Central memory CD8-positive, alpha-beta T cell (primary cell): ENCODE data around the gene GPRC5A.

Source experiments
- ATAC-seq: fragments of 150-1000 bp; cut with Tn5 transposase; replicated peaks from 2 replicates; pipeline ENCODE4 v1.10.0; 2022; ENCODE audit warnings: mild to moderate bottlenecking, moderate FRiP score, moderate number of reproducible peaks; ENCODE audit not compliant: poor library complexity, severe bottlenecking; ENCODE audit errors: extremely low read depth
- DNase-seq, 2 donors: peaks; one replicate each; pipeline ENCODE4 v3.0.0; 2021; ENCODE audit warnings: low spot score in 2 of 2
- H3K27ac Mint-ChIP-seq: one replicate; pipeline ENCODE4 v1.8.0; 2022; ENCODE audit warnings: low read depth, mild to moderate bottlenecking, moderate library complexity, mixed read lengths
- H3K27me3 Mint-ChIP-seq: one replicate; pipeline ENCODE4 v1.8.0; 2022; ENCODE audit warnings: mixed read lengths
- H3K36me3 Mint-ChIP-seq: one replicate; pipeline ENCODE4 v1.8.0; 2022; ENCODE audit warnings: mild to moderate bottlenecking, moderate library complexity, mixed read lengths; ENCODE audit not compliant: insufficient read depth
- H3K4me1 Mint-ChIP-seq: one replicate; pipeline ENCODE4 v1.8.0; 2022; ENCODE audit warnings: mixed read lengths
- H3K4me3 Mint-ChIP-seq: one replicate; pipeline ENCODE4 v1.8.0; 2022; ENCODE audit warnings: mild to moderate bottlenecking, moderate library complexity, mixed read lengths
- H3K9me3 Mint-ChIP-seq: one replicate; pipeline ENCODE4 v1.8.0; 2022; ENCODE audit warnings: mixed read lengths

The GPRC5A gene

DNA sequence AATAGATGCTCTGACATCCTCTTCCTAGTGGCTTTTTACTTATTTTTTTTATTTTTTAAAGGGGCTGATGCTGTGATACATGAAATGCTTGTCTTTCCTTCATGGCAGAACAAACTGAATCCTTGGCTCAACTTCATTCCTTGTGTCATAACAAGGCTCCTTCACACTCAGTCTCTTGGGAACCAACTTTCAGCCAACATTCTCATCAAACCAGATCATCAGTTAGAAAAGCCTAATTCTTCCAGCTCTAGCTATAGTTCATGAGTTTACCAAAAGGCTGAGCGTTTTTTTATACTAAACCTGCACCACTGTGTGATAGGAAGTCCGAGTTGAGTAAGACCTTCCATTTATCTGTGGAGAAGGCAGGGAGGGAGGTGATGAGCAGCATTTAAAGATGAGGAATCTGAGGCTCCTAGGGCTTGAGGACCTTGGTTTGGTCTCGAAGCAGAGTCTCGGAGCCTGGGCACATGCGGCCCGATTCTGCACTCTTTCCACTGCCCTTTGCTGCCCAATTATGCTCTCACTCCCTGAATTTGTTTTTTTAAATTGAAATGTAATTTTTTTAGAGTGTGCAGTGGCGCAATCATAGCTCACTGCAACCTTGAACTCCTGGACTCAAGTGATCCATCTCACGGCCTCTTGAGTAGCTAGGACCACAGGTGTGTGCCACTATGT is 52.4 kb downstream of the GPRC5A start:
- Mint-ChIP-seq H3K4me3 (no peak overlapping the region), H3K9me3 (no peaks in the 10 kb centered on the region), H3K4me1 (no peaks in the 10 kb centered on the region), H3K27ac (no peak overlapping the region), H3K36me3 (no peaks in the 10 kb centered on the region), H3K27me3 (peaks cover 12% of the 10 kb centered on the region)
- ATAC-seq = no peak
- DNase-seq = no peak

DNA sequence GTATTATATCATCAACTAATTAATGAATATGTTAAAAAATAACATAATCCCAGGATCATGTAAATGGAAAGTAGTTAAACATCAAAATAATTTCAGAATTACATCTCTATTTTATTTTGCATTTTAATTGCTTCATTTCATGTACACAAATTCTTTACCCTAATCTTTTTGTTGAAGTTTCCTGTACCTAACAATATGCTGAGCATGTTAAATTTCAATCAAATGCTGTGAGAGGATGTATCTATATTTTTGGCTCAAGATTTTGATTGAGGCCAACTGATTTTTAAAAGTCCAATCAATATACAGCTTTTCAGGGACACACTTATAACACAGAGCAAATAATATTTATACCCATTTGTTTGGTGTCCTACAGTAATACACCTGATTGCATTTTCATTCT is 54.2 kb downstream of the GPRC5A start:
- H3K27me3 Mint-ChIP-seq = peaks cover 28% of the 10 kb centered on the region
- H3K27ac Mint-ChIP-seq = no peak overlapping the region
- DNase-seq (no peak), ATAC-seq (no peak)
- H3K4me1 Mint-ChIP-seq = no peaks in the 10 kb centered on the region
- no peak overlapping the region for H3K4me3 Mint-ChIP-seq
- H3K36me3 Mint-ChIP-seq = no peaks in the 10 kb centered on the region
- no peaks in the 10 kb centered on the region for H3K9me3 Mint-ChIP-seq

DNA sequence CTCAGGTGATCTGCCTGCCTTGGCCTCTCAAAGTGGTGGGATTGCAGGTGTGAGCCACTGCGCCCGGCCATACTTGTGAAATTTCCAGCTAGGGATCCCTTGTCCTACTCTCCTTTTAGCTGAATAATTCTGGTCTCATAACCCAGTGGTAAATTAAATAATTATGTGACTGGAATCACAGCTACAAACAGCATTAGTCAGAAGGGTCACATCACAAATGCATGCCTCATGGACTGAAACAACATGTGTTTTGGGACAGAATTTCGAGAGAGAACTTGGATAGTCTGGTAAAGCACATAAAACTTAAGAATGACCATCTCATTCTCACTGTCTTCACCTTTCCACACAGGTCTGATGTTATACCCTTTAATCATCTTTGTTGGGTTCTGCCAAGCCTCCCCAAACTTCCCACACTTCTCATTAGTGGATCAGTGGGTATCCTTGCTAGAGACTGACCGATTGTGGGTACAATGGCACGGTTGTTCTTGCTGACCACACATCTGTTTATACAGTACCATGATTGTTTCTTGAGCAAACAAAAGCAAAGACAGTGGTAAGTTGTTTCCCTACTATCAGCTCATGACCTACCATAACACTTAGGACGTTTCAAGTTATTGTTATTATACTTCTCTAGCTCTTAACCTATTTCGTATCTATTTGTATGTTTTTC is 55.5 kb downstream of the GPRC5A start:
- DNase-seq (no peak), ATAC-seq (no peak)
- Mint-ChIP-seq H3K4me1 (no peaks in the 10 kb centered on the region), H3K4me3 (no peak overlapping the region), H3K9me3 (no peaks in the 10 kb centered on the region), H3K36me3 (no peaks in the 10 kb centered on the region), H3K27me3 (peaks cover 28% of the 10 kb centered on the region), H3K27ac (peak overlapping the region; percentile 41)

DNA sequence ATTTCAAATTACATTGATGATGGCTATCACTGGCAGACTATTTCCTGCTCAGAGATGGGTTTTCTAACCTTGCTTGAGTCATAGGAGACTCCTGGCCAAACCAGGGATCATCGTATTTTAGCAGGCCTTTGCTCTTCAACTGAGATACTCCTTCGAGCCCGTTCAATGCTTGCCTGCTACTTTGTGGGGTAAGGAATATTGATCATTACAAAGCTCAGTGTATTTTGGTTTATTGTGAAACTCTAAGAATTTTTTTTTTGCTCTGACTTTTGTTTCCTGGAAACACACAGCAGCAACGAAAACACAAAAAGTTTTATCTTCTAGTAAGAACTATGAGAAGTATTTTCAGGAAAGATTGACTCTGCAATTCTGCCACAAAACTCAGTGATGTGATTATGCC is 56.5 kb downstream of the GPRC5A start:
- H3K27ac Mint-ChIP-seq = no peak overlapping the region
- DNase-seq = no peak
- H3K4me3 Mint-ChIP-seq = no peak overlapping the region
- H3K9me3 Mint-ChIP-seq = no peaks in the 10 kb centered on the region
- no peak for ATAC-seq
- H3K27me3 Mint-ChIP-seq = peaks cover 28% of the 10 kb centered on the region
- H3K4me1 Mint-ChIP-seq = no peaks in the 10 kb centered on the region
- H3K36me3 Mint-ChIP-seq = no peaks in the 10 kb centered on the region

DNA sequence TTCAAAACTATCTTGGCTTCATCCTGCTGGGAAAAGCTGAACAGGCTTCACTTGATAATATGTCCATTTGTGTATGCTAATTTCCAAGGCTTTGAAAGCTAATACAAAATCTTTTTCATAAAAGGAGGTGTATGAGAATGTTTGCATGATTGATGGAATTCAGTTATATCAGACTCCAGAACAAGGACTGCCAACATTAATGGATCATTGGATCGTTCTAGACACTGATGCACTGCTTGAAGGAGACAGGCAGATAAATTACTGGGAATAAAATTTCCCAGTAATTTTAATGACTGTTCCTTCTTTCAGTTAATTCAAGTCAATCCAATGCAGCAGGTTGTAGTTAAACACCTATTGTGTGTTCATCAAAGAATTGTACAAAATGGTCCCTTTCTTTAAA is 60.1 kb downstream of the GPRC5A start:
- ATAC-seq (no peak), DNase-seq (no peak)
- Mint-ChIP-seq H3K9me3 (no peaks in the 10 kb centered on the region), H3K36me3 (no peaks in the 10 kb centered on the region), H3K4me3 (no peak overlapping the region), H3K27me3 (peaks cover 38% of the 10 kb centered on the region), H3K4me1 (no peaks in the 10 kb centered on the region), H3K27ac (no peak overlapping the region)

DNA sequence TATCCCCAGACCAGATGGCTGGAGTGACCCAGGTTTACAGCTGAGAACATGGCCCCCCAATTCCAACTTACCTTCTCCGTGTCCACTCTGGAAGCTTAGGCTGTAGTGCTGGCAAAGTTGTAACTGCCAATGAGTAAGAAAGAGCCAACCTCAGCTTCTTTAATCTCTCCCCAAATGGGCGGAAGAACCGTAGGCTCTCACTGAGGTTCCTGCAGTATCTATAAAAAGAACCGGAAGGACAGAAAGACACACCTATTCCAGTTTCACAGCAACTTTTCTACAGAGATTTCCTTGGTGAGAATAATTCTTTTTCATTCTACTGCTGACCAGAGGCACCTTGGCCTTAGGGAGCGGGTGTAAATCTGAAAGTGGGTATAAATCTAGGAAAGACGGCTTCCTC is 60.7 kb downstream of the GPRC5A start, which contains the start of gene GPRC5D:
Gene GPRC5D, minus strand, starts transcription at position 135 of the 400 bp plus-strand sequence. CDS start 1,786 bp downstream, outside the sequence.
- Mint-ChIP-seq H3K27me3 (peaks cover 36% of the 10 kb centered on the region), H3K36me3 (no peaks in the 10 kb centered on the region)
- DNase-seq = no peak

DNA sequence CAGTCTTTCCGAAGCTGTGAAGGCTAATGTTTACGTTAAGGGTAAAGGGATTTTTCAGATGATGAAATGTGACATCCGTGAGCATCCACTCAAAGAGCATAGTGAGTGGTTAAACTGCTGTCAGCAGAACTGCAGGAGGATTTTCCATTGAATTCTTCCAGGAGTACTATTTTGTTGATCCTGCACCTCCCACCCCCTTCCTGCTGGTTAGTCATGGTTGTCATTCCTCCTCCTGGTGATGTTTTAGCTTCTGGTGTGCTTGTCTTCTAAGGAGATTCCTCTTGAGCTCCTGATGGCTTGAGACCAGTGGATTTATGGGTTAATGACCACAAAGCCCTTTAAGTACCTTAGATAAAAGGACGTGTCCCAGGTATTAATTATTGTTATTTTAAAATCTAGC is 63.0 kb downstream of the GPRC5A start:
- Mint-ChIP-seq H3K36me3 (no peaks in the 10 kb centered on the region), H3K27me3 (peaks cover 26% of the 10 kb centered on the region), H3K27ac (no peak overlapping the region), H3K4me3 (no peak overlapping the region), H3K9me3 (no peaks in the 10 kb centered on the region), H3K4me1 (no peaks in the 10 kb centered on the region)
- ATAC-seq = no peak
- no peak for DNase-seq

More for the DNA sequence above, 60.7 kb downstream of the GPRC5A start, which contains the start of gene GPRC5D:
- no peaks in the 10 kb centered on the region for H3K9me3 Mint-ChIP-seq
- no peak for ATAC-seq
- H3K4me3 Mint-ChIP-seq = no peak within 1 kb of the TSS
- no peak within 1 kb of the TSS for H3K27ac Mint-ChIP-seq
- H3K4me1 Mint-ChIP-seq = no peaks in the 10 kb centered on the region

DNA sequence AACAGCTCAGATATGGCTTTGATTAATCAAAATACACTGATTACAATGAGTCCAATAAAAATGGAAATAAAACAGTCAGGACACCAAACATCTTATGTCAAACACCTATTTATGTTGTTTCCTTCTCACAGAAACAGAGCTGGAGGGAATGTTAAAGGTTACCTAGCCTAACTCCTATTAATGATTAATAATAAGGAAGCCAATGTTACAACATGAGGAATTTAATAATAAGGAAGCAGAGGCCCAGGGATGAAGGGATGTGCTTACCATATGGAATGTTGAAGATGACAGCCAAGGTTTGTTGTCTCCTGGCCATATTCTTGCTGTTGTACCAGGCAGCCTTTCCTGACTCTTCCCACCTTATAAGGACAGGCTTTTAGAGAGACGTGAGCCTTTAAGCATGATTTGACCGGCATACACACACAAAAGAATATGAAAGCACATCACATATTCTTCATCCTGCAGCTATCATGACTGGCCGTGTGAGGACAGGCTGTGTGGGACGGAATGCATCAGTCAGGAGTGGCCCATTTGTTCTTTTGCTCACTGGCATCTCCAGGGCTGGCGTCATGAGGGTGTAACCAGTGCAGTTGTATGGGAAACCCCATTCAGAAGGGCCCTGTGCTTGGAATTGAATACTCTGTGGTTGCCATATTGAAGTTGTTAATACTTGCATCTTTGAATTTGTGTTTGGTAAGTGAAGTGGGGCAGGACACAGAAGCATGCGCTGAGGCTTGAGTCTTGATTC is 63.7 kb downstream of the GPRC5A start:
- no peak for ATAC-seq
- H3K27ac Mint-ChIP-seq = no peak overlapping the region
- H3K4me3 Mint-ChIP-seq = no peak overlapping the region
- no peak for DNase-seq
- H3K9me3 Mint-ChIP-seq = no peaks in the 10 kb centered on the region
- no peaks in the 10 kb centered on the region for H3K36me3 Mint-ChIP-seq
- peaks cover 19% of the 10 kb centered on the region for H3K27me3 Mint-ChIP-seq
- no peaks in the 10 kb centered on the region for H3K4me1 Mint-ChIP-seq

DNA sequence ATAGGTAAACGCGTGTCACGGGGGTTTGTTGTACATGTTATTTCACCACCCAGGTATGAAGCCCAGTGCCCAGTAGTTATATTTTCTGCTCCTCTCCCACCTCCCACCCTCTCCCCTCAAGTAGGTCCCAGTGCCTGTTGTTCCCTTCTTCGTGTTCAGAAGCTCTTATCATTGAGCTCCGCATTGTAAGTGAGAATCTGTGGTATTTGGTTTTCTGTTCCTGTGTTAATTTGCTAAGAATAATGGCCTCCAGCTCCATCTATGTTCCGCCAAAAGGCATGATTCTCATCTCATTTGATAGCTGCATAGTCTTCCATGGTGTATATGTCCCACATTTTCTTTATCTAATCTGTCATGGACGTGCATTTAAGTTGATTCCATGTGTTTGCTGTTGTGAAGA is 67.5 kb downstream of the GPRC5A start:
- Mint-ChIP-seq H3K4me3 (no peak overlapping the region), H3K27me3 (peaks cover 16% of the 10 kb centered on the region), H3K27ac (no peak overlapping the region), H3K9me3 (no peaks in the 10 kb centered on the region), H3K4me1 (peaks cover under 1% of the 10 kb centered on the region), H3K36me3 (no peaks in the 10 kb centered on the region)
- DNase-seq (no peak), ATAC-seq (no peak)

DNA sequence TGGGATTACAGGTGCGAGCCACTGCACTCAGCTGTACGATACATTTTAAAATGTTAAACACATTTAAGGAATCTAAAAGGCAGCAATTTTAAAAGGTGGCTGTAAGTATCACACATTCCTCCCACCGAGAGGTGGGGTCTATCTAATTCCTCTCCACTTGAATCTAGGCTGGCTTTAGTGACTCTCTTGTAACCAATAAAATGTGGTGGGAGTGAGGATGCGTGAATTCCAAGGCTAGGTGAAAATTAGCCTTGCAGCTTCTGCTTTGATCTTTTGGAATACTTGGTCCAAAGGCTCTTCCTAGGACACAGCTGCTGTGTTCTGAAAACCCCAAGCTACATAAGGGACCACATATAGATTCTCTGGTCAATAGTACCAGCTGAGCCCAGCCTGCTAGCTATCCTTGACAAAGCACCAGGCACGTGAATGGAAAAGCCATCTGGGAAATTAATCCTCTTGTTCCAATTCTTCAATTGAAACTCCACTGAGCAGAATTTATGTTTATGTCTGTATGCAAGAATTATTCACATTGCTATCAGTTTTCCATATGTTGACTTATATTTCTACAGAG is 69.4 kb downstream of the GPRC5A start:
- no peak for ATAC-seq
- no peaks in the 10 kb centered on the region for H3K9me3 Mint-ChIP-seq
- no peaks in the 10 kb centered on the region for H3K36me3 Mint-ChIP-seq

DNA sequence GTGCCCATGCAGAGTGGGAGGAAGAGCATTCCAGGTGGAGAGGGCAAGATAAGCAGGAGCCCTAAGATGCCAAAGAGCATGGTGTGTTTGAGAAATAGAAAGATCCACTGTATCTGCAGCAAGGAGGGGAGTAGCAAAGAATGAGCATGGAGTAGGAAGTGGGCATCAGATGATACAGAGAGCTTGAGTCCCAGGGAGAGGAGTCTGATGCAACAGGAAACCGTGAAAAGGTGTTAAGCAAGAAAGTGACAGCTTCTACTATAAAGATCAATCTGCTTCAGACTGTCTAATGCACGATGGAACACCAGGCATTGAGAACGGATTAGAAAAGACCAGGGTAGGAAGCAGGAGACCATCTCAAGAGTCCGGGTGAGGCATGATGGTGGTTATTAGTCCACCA is 72.9 kb downstream of the GPRC5A start:
- ATAC-seq (no peak), DNase-seq (no peak)
- Mint-ChIP-seq H3K4me3 (no peak overlapping the region), H3K9me3 (no peaks in the 10 kb centered on the region), H3K4me1 (peaks cover 8% of the 10 kb centered on the region), H3K36me3 (no peaks in the 10 kb centered on the region), H3K27ac (no peak overlapping the region), H3K27me3 (no peaks in the 10 kb centered on the region)

More for the DNA sequence above, 69.4 kb downstream of the GPRC5A start:
- no peak overlapping the region for H3K4me3 Mint-ChIP-seq
- H3K27me3 Mint-ChIP-seq = peaks cover 11% of the 10 kb centered on the region
- peaks cover 8% of the 10 kb centered on the region for H3K4me1 Mint-ChIP-seq
- DNase-seq = no peak
- H3K27ac Mint-ChIP-seq = no peak overlapping the region

DNA sequence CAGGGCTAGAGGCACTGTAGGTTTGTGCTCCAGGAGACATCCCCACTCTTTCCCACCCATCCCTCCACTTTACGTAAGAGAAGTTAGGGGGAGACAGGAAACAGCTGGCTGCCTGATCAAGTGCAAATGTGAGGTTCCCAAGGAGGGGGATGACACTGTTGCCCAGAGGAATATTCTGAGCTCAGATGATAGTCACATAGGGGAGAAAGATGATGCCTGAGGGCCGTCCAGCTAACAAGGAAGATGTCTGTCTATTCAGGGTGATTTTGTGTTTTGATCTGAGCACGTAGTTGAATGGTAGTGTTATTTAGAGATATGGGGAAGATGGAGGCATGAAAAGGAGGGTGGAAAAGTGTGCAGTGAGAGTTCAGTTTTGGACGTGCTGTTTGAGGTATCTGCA is 74.5 kb downstream of the GPRC5A start:
- H3K27ac Mint-ChIP-seq = no peak overlapping the region
- H3K4me1 Mint-ChIP-seq = peaks cover 8% of the 10 kb centered on the region
- no peaks in the 10 kb centered on the region for H3K27me3 Mint-ChIP-seq
- no peaks in the 10 kb centered on the region for H3K36me3 Mint-ChIP-seq
- DNase-seq (no peak), ATAC-seq (no peak)
- no peaks in the 10 kb centered on the region for H3K9me3 Mint-ChIP-seq
- no peak overlapping the region for H3K4me3 Mint-ChIP-seq
